Measurements from ENCODE around the gene MBD4. TPM values are rescaled to one million over a fixed set of nuclear protein-coding genes. Genes with fewer than 3 reads are reported as not detected.

MBD4 gene
- total RNA-seq, 1 experiment from 2014 or later = 40.1 TPM

- Histone ChIP-seq H3K56ac (ENCODE audit: insufficient read length, low read depth, low read length) (no peak overlapping the region), H3K9me3 (ENCODE audit: control insufficient read depth, low read depth, low read length) (no peaks in the 10 kb centered on the region), H2AK5ac (ENCODE audit: insufficient read length, low read length) (no peak overlapping the region), H4K5ac (ENCODE audit: insufficient read length, low read depth, low read length) (no peak overlapping the region), H3K23me2 (ENCODE audit: insufficient read length, low read depth, low read length, poor library complexity, severe bottlenecking) (peaks cover 7% of the 10 kb centered on the region), H3K27me3 (ENCODE audit: insufficient read depth, low read length) (no peaks in the 10 kb centered on the region), H2AFZ (ENCODE audit: low read length) (no peak overlapping the region), H4K20me1 (ENCODE audit: control insufficient read depth, insufficient read depth, insufficient read length) (no peaks in the 10 kb centered on the region), H3K14ac (ENCODE audit: insufficient read depth, low read length) (no peak overlapping the region), H3K9ac (ENCODE audit: extremely low read depth, insufficient read length, low read length) (no peak overlapping the region), H3K27ac (ENCODE audit: insufficient read length, low read depth, low read length) (no peak overlapping the region), H3K18ac (ENCODE audit: insufficient read length, low read depth, low read length) (no peak overlapping the region), H3K79me1 (ENCODE audit: insufficient read depth, low read depth, low read length, poor library complexity, severe bottlenecking) (no peaks in the 10 kb centered on the region), H2BK120ac (ENCODE audit: low read depth, low read length, poor library complexity, severe bottlenecking) (no peak overlapping the region), H3K23ac (ENCODE audit: insufficient read length, low read depth, low read length) (no peak overlapping the region), H3K4me2 (ENCODE audit: insufficient read depth, insufficient read length, low read length) (peak overlapping the region; percentile 73), H3K79me2 (ENCODE audit: insufficient read depth, low read length) (peaks cover 2% of the 10 kb centered on the region; the same call in 1 of the 2 replicates), H3T11ph (ENCODE audit: low read length) (no peak overlapping the region), H2BK5ac (ENCODE audit: insufficient read length, low read length) (no peak overlapping the region), H2BK20ac (ENCODE audit: low read depth, low read length, poor library complexity, severe bottlenecking) (no peak overlapping the region), H4K91ac (ENCODE audit: insufficient read length, low read depth, low read length) (no peak overlapping the region), H4K8ac (replicated peaks; ENCODE audit: insufficient read length, low read depth, low read length) (no peak overlapping the region), H3K4ac (ENCODE audit: low read depth, low read length) (no peak overlapping the region), H2BK12ac (ENCODE audit: insufficient read length, low read depth, low read length) (no peak overlapping the region), H3K4me1 (ENCODE audit: insufficient read depth, low read length) (peaks cover 4% of the 10 kb centered on the region; the same call in 1 of the 2 replicates), H2BK15ac (ENCODE audit: low read depth, low read length) (no peak overlapping the region)
- no peaks in the 10 kb centered on the region for H3K9me3 Mint-ChIP-seq
- no peaks in the 10 kb centered on the region for H3K27me3 Mint-ChIP-seq (ENCODE audit: low read depth)
- H3K4me1 Mint-ChIP-seq = peaks cover 32 to 33% of the 10 kb centered on the region in 2 experiments
- H3K36me3 Mint-ChIP-seq (ENCODE audit: insufficient read depth in 1 of 3, low read depth in 3 of 3) = peaks cover 12 to 27% (median 21%) of the 10 kb centered on the region in 3 experiments; a peak in 6 of 7 replicates
- TF ChIP-seq CTCF (conservative IDR thresholded peaks at IDR 0.05) = no peak
- no peak for DNase-seq
- no peak overlapping the region for H3K27ac Mint-ChIP-seq
- WGBS (ENCODE audit: extremely low coverage, insufficient read length, low lambda C conversion rate) = no CpG with 5 or more reads among the region's 9 CpGs
- peak overlapping the region; percentile 96 to 99 for H3K4me3 Mint-ChIP-seq
These were observed 1.5 kb upstream of the MBD4 start for GRCh38 chr3:129441215-129441614.

Data from H9 (cell line).